ENCODE data around the gene CASP2.

CASP2 gene

DNA sequence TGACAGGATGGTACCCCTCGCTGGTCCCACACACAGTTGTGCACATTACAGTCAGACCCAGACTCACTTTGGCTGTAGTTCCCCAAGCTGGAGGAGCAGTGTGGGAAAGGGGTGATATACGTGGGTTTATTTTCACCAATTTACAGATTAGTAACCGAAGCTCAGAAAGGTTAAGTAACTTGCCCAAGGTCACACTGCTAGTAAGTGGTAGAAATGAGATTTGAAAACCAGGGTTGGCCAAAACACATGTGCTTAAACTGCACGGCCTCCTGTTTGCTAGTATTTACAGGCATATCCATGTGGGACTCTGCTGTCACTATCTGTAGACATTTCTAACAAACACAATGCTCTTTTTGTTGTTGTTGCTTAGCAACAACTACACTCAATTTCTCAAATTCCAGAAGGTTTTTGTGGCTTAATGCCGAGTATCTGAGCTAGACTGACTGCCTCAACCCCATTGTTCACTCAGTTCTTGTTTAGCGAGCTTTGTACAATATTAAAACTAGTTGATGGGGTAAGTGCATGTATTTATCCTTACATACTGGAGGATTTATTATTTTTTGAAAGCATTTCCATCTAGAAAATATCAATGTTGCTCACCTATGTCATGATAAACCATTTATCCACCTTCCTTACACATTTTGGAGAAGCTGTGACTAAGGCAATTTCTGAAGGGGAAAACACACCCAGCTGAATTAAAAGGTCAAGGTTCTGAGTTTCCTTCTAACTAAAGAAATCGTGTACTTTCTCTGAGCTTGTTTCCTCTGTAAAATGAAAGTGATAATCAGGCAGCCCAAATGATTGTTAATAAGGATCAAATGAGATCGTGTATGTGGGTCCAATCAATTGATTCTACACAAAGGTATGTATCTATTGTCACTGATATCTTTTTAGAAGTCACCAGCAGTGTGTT is 8.7 kb upstream of the CASP2 start:
- TF ChIP-seq, protein P1, sequence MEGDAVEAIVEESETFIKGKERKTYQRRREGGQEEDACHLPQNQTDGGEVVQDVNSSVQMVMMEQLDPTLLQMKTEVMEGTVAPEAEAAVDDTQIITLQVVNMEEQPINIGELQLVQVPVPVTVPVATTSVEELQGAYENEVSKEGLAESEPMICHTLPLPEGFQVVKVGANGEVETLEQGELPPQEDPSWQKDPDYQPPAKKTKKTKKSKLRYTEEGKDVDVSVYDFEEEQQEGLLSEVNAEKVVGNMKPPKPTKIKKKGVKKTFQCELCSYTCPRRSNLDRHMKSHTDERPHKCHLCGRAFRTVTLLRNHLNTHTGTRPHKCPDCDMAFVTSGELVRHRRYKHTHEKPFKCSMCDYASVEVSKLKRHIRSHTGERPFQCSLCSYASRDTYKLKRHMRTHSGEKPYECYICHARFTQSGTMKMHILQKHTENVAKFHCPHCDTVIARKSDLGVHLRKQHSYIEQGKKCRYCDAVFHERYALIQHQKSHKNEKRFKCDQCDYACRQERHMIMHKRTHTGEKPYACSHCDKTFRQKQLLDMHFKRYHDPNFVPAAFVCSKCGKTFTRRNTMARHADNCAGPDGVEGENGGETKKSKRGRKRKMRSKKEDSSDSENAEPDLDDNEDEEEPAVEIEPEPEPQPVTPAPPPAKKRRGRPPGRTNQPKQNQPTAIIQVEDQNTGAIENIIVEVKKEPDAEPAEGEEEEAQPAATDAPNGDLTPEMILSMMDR (conservative IDR thresholded peaks at IDR 0.05; ENCODE audit: low read depth, low read length) = no peak
- DNase-seq (ENCODE audit: low read depth) = peak; percentile 86
- H3K4me3 ChIP-seq (ENCODE audit: low read length) = peak overlapping the region; percentile 27

DNA sequence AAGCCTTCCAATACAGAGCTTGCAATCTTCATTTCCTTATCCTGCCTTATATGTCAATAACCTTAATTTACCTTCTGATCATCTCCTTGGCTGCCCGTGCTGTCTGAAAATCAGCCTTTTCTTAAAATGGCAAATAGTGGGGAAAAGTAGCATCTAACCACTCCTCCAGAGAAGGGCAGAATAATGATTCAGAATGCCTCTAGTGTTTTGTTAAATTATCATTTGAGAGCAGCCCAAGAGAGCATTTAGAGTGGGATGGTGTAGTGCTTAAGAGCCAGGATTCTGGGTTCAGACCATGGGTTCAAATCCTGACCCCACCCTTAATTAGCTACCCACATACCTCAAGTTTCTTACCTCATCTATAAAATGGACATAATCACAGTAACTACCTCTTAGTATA is 8.0 kb upstream of the CASP2 start:
- TF ChIP-seq, protein P1 (conservative IDR thresholded peaks at IDR 0.05; ENCODE audit: low read depth, low read length) = no peak
- DNase-seq (ENCODE audit: low read depth) = no peak
- H3K4me3 ChIP-seq (ENCODE audit: low read length) = peak overlapping the region; percentile 27

DNA sequence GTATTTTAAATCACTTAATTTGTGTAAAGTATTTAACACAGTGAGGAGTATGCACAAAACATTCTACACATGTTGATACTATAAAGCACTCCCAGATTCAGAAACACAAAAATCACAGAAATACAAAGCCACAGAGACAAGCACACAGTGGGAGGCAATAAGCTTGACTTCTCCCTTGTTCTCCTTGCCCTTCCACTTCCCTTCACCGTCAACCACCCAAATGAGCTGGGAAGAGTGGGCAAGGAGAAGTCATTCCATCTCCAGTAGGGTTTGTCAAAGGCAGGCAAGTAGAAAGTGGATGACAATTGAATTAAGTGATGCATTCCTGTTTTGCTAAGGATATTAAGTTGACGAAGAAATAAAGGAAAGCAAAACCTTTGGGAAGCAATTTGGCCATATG is 7.6 kb upstream of the CASP2 start:
- TF ChIP-seq, protein P1 (conservative IDR thresholded peaks at IDR 0.05; ENCODE audit: low read depth, low read length) = no peak
- DNase-seq (ENCODE audit: low read depth) = no peak
- H3K4me3 ChIP-seq (ENCODE audit: low read length) = no peak overlapping the region

DNA sequence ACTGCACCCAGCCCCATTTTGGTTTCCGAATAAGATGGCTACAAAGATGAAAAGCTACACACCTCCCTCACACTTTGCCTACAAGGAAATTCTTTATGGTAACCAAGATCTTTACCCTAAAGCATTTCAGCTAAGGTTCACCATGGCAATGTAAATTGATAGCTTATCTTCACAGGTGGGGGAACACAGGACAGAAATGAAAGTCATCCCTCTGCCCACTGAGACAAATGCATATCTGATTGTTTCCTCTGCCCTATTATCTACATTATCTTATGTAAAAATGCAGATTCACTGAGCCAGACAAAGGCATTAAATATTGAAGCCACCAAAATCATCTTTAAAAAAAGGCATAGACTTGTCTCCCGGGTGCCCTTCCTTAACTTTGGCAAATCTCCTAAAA is 6.6 kb upstream of the CASP2 start:
- DNase-seq (ENCODE audit: low read depth) = no peak
- TF ChIP-seq, protein P1 (conservative IDR thresholded peaks at IDR 0.05; ENCODE audit: low read depth, low read length) = no peak
- H3K4me3 ChIP-seq (ENCODE audit: low read length) = no peak overlapping the region

DNA sequence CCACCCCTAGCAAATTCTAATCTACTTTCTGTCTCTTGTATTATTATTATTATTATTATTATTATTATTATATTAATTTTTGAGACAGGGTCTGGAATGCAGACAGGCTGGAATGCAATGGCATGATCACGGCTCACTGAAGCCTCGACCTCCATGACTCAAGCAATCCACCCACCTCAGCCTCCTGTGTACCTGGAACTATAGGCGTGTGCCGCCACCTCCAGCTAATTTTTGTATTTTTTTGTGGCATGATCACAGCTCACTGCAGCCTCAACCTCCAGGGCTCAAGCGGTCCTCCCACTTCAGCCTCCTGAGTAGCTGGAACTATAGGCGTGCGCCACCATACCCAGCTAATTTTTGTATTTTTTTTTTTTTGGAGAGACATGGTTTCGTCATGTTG is 6.0 kb upstream of the CASP2 start:
- TF ChIP-seq, protein P1 (conservative IDR thresholded peaks at IDR 0.05; ENCODE audit: low read depth, low read length) = no peak
- no peak overlapping the region for H3K4me3 ChIP-seq (ENCODE audit: low read length)
- no peak for DNase-seq (ENCODE audit: low read depth)

DNA sequence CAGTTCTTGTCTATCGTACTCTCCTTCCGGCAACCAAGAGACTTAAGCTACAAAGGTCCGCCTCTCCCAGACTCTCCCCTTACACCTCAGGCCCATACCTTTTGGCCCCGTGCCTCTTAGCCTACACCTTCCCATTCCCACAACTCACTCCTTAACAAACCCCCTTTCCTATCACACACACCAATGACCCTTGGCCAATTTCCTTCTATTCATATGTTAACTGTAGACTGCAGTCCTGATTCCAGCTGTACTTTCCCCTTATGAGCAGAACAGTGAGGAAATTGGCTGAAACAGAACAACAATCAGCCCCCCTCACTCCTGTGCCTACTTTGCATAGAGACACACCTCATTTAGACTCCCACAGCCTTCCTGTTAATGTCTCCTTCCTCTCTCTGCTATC is 4.8 kb upstream of the CASP2 start:
- no peak for DNase-seq (ENCODE audit: low read depth)
- H3K4me3 ChIP-seq (ENCODE audit: low read length) = no peak overlapping the region
- TF ChIP-seq, protein P1 (conservative IDR thresholded peaks at IDR 0.05; ENCODE audit: low read depth, low read length) = no peak

All from retinal pigment epithelial cell (primary cell).